ENCODE measurements around the gene CIPC. TPM values are rescaled to one million over a fixed set of nuclear protein-coding genes. Genes with fewer than 3 reads are reported as not detected.

CIPC gene
- total and polyA plus RNA-seq, 2 of the 13 experiments (the other 11 are each of a cell fraction or from before 2014, with no cell fraction given) = 7.6 to 13.9 TPM

- WGBS (ENCODE audit: low lambda C conversion rate) = 57% methylated on average over 3 of the region's 3 CpGs
- no peak for FAIRE-seq
- intact Hi-C loops (cut with micrococcal nuclease; ENCODE audit: unreplicated experiment) = no loop called here
Measured at GRCh38 chr14:77062261-77062660, 35.8 kb upstream of the CIPC start.

More at GRCh38 chr14:77062261-77062660, 35.8 kb upstream of the CIPC start:
- H3K4me1 ChIP-seq (ENCODE audit: insufficient read depth, low read length) = peaks cover 15% of the 10 kb centered on the region; the same call in 1 of the 2 replicates
- TF ChIP-seq ATF7 (IDR thresholded peaks at IDR 0.05) (no peak), ATF7 (CRISPR knock-in tag; IDR thresholded peaks at IDR 0.05) (no peak), ZNF572 (CRISPR knock-in tag; IDR thresholded peaks at IDR 0.05) (no peak), DBP (CRISPR knock-in tag; IDR thresholded peaks at IDR 0.05; ENCODE audit: not compliant biosample characterization) (no peak), EZH2 (conservative IDR thresholded peaks at IDR 0.05; ENCODE audit: low read depth, low read length) (no peak), NR2F1 (CRISPR knock-in tag; IDR thresholded peaks at IDR 0.05) (no peak), CREB1 (IDR thresholded peaks at IDR 0.05) (no peak), CREB1 (CRISPR knock-in tag; IDR thresholded peaks at IDR 0.05) (no peak), UBTF (CRISPR knock-in tag; IDR thresholded peaks at IDR 0.05) (no peak), SOX6 (IDR thresholded peaks at IDR 0.05) (no peak), SOX6 (CRISPR knock-in tag; IDR thresholded peaks at IDR 0.05) (no peak), PATZ1 (CRISPR knock-in tag; IDR thresholded peaks at IDR 0.05) (no peak), ZBTB20 (CRISPR knock-in tag; IDR thresholded peaks at IDR 0.05; ENCODE audit: borderline replicate concordance, low read depth) (no peak), ZFP36L1 (CRISPR knock-in tag; IDR thresholded peaks at IDR 0.05) (no peak), FOXC1 (CRISPR knock-in tag; IDR thresholded peaks at IDR 0.05; ENCODE audit: borderline replicate concordance) (no peak), SNRNP70 (IDR thresholded peaks at IDR 0.05; ENCODE audit: low read depth, low read length) (no peak), ZNF280D (CRISPR knock-in tag; IDR thresholded peaks at IDR 0.05) (no peak)
- no peaks in the 10 kb centered on the region for H3K9me3 ChIP-seq (ENCODE audit: low read length)
- H3K27ac ChIP-seq (ENCODE audit: extremely low read length, insufficient read depth, low read length) = no peak overlapping the region
- no peaks in the 10 kb centered on the region for H3K36me3 ChIP-seq (replicated peaks in 1 of 2; ENCODE audit: control insufficient read depth in 1 of 2, insufficient read depth in 2 of 2, low read length in 2 of 2)
- POLR2A ChIA-PET = no interaction called here
- CTCF ChIA-PET (ENCODE audit: low intra/inter-chr PET ratio, low total read pairs) = no interaction called here
- H3K4me3 ChIP-seq (replicated peaks in 1 of 3; ENCODE audit: insufficient read depth in 1 of 3, low read depth in 2 of 3, low read length in 3 of 3) = no peak overlapping the region
- peaks cover 4 to 29% of the 10 kb centered on the region in 2 experiments; a peak in 4 of 5 replicates for H3K27me3 ChIP-seq (ENCODE audit: control insufficient read depth in 1 of 2, insufficient read depth in 2 of 2, low read length in 2 of 2)
- no peaks in the 10 kb centered on the region for H4K20me1 ChIP-seq (ENCODE audit: insufficient read depth, low read length)
- ATAC-seq = no peak
- no peak overlapping the region for H3K9ac ChIP-seq (ENCODE audit: insufficient read depth, low read depth, low read length)
- BruUV-seq (replicated peaks) = no TSS peak
- H3K79me2 ChIP-seq (ENCODE audit: insufficient read depth, low read length) = no peaks in the 10 kb centered on the region
- no peak overlapping the region for H2AFZ ChIP-seq (ENCODE audit: low read length)
- in situ Hi-C loops (cut with HindIII; ENCODE audit: extremely low pct_ligation_motif_present, low pct_unique_long_range_greater_than_20kb) = loop anchor here (5.0 kb wide), 1 partner anchor 150 kb away; no protein-coding TSS in a partner anchor
- H3K4me2 ChIP-seq (ENCODE audit: low read depth, low read length) = no peak overlapping the region
- no peak for DNase-seq (ENCODE audit: low spot score)
